H1 (cell line): ENCODE data around the gene MRTFA. TPM values are rescaled to one million over a fixed set of nuclear protein-coding genes. Genes with fewer than 3 reads are reported as not detected.

ENCODE experiments used
- CTCF ChIA-PET: fragments of 300-600 bp; sonication (Branson Sonifier 250); formaldehyde crosslinking; loops from one replicate; lab custom pipeline; 2021; ENCODE audit not compliant: partially characterized antibody; lab: Charles Lee
- POLR2A ChIA-PET: fragments of 300-600 bp; sonication (Branson Sonifier 250); formaldehyde crosslinking; loops from one replicate; lab custom pipeline; 2021; ENCODE audit warnings: inconsistent platforms; ENCODE audit not compliant: partially characterized antibody; lab: Charles Lee
- DNase-seq, 2 experiments: peaks; one replicate each; pipeline versions ENCODE4 v3.0.0 to v3.0.0-alpha.2; 2010 to 2022; ENCODE audit warnings: low spot score in 2 of 2, low read depth in 1 of 2, mixed read lengths in 1 of 2
- FAIRE-seq: peaks from 2 replicates; lab custom pipeline; 2011; peaks lifted over from hg19 to GRCh38; lab: Jason Lieb, UNC
- H2AFZ ChIP-seq: 2 replicates; pipeline ENCODE4 v1.8.1; 2012; ENCODE audit warnings: low read length, inconsistent platforms
- H2AK5ac ChIP-seq: 2 replicates; pipeline ENCODE4 v1.6.1; 2013; ENCODE audit warnings: low read depth, low read length
- H2BK120ac ChIP-seq: replicated peaks from 2 replicates; pipeline ENCODE3; 2013; ENCODE audit warnings: low read depth, low read length, inconsistent platforms
- H2BK12ac ChIP-seq: 2 replicates; pipeline ENCODE4 v1.6.1; 2013; ENCODE audit warnings: low read depth, low read length
- H2BK15ac ChIP-seq: 2 replicates; pipeline ENCODE4 v1.6.1; 2013; ENCODE audit warnings: low read length
- H2BK20ac ChIP-seq: 2 replicates; pipeline ENCODE4 v1.6.1; 2013; ENCODE audit warnings: low read length
- H2BK5ac ChIP-seq: 2 replicates; pipeline ENCODE4 v1.6.1; 2013; ENCODE audit warnings: low read depth, low read length
- H3K14ac ChIP-seq: 2 replicates; pipeline ENCODE4 v1.6.1; 2013; ENCODE audit warnings: inconsistent platforms; ENCODE audit not compliant: insufficient read length
- H3K18ac ChIP-seq: 2 replicates; pipeline ENCODE4 v1.6.1; 2013; ENCODE audit warnings: low read length; ENCODE audit errors: extremely low read depth
- H3K23ac ChIP-seq: 2 replicates; pipeline ENCODE4 v1.6.1; 2013; ENCODE audit warnings: inconsistent platforms; ENCODE audit not compliant: insufficient read length
- H3K23me2 ChIP-seq: 2 replicates; pipeline ENCODE4 v1.6.1; 2013; ENCODE audit warnings: low read depth, low read length
- H3K27ac ChIP-seq: 2 replicates; pipeline ENCODE4 v1.6.1; 2011; ENCODE audit warnings: low read depth, low read length, inconsistent platforms
- H3K27me3 ChIP-seq, 4 experiments: replicated peaks in 1 of 4; 1 replicate in 1 of 4; 2 replicates in 3 of 4; pipeline versions ENCODE4 v1.6.1 to v1.8.1; 2011 to 2013; ENCODE audit warnings: low read length in 3 of 4, mild to moderate bottlenecking in 3 of 4, inconsistent platforms in 2 of 4, mixed read lengths in 2 of 4, moderate library complexity in 1 of 4; ENCODE audit not compliant: control insufficient read depth in 3 of 4, insufficient read depth in 3 of 4; ENCODE audit errors: extremely low read depth in 1 of 4
- H3K36me3 ChIP-seq, 4 experiments: 2 replicates each; pipeline versions ENCODE4 v1.6.1 to v1.8.1; 2011 to 2013; ENCODE audit warnings: mild to moderate bottlenecking in 4 of 4, low read length in 3 of 4, moderate library complexity in 2 of 4, control low read depth in 1 of 4, inconsistent platforms in 1 of 4; ENCODE audit not compliant: insufficient read depth in 4 of 4, control insufficient read depth in 2 of 4
- H3K4ac ChIP-seq: replicated peaks from 2 replicates; pipeline ENCODE3; 2013; ENCODE audit warnings: low read length, low read depth, mixed read lengths, inconsistent platforms; ENCODE audit not compliant: insufficient read length
- H3K4me1 ChIP-seq, 4 experiments: replicated peaks in 1 of 4; 1 replicate in 1 of 4; 2 replicates in 3 of 4; pipeline versions ENCODE4 v1.6.1 to v1.8.1; 2011 to 2013; ENCODE audit warnings: low read length in 3 of 4, inconsistent platforms in 2 of 4, mixed read lengths in 1 of 4; ENCODE audit not compliant: insufficient read depth in 4 of 4, control insufficient read depth in 3 of 4
- H3K4me2 ChIP-seq, 2 experiments: 2 replicates each; pipeline versions ENCODE4 v1.6.1 to v1.8.1; 2011 to 2013; ENCODE audit warnings: low read depth in 2 of 2, low read length in 2 of 2, control low read depth in 1 of 2, inconsistent platforms in 1 of 2, mild to moderate bottlenecking in 1 of 2; ENCODE audit not compliant: insufficient read depth in 1 of 2
- H3K4me3 ChIP-seq, 4 experiments: fragments of 200-600, 300-600 bp in 1 of 4; sonication (generic), shearing (Covaris generic), sonication (Bioruptor Twin) in 1 of 4; 2 replicates each; pipeline versions ENCODE4 v1.5.1 to v1.8.1; 2011 to 2016; ENCODE audit warnings: low read length in 4 of 4, low read depth in 3 of 4, control low read depth in 2 of 4, inconsistent platforms in 2 of 4, mild to moderate bottlenecking in 2 of 4, mixed read lengths in 1 of 4, moderate library complexity in 1 of 4; ENCODE audit not compliant: insufficient read depth in 2 of 4; ENCODE audit errors: extremely low read depth in 1 of 4
- H3K56ac ChIP-seq: replicated peaks from 2 replicates; pipeline ENCODE3; 2013; ENCODE audit warnings: low read depth, mild to moderate bottlenecking, mixed read lengths, low read length, inconsistent platforms; ENCODE audit not compliant: insufficient read length
- H3K79me1 ChIP-seq: 2 replicates; pipeline ENCODE4 v1.6.1; 2013; ENCODE audit warnings: low read depth, low read length, control low read depth
- H3K79me2 ChIP-seq, 2 experiments: 2 replicates each; pipeline versions ENCODE4 v1.6.1 to v1.8.1; 2012 to 2013; ENCODE audit warnings: low read length in 2 of 2, mild to moderate bottlenecking in 2 of 2, inconsistent platforms in 1 of 2; ENCODE audit not compliant: insufficient read depth in 2 of 2, control insufficient read depth in 1 of 2
- H3K9ac ChIP-seq, 4 experiments: replicated peaks in 1 of 4; 1 replicate in 1 of 4; 2 replicates in 3 of 4; pipeline versions ENCODE4 v1.6.1 to v1.8.1; 2011 to 2013; ENCODE audit warnings: low read depth in 3 of 4, low read length in 3 of 4, control low read depth in 2 of 4, mild to moderate bottlenecking in 2 of 4, moderate library complexity in 2 of 4, inconsistent platforms in 1 of 4; ENCODE audit errors: extremely low read depth in 1 of 4
- H3K9me3 ChIP-seq, 2 experiments: 2 replicates each; pipeline versions ENCODE4 v1.6.1 to v1.8.1; 2012 to 2013; ENCODE audit warnings: mild to moderate bottlenecking in 2 of 2, moderate library complexity in 2 of 2, control low read depth in 1 of 2, inconsistent platforms in 1 of 2, low read depth in 1 of 2, low read length in 1 of 2, mixed read lengths in 1 of 2; ENCODE audit not compliant: insufficient read depth in 2 of 2
- H4K20me1 ChIP-seq, 2 experiments: replicated peaks in 1 of 2; 2 replicates each; pipeline versions ENCODE3 to v1.8.1; 2011 to 2013; ENCODE audit warnings: inconsistent platforms in 2 of 2, low read length in 2 of 2, mild to moderate bottlenecking in 1 of 2; ENCODE audit not compliant: insufficient read depth in 2 of 2, control insufficient read depth in 1 of 2
- H4K5ac ChIP-seq: 2 replicates; pipeline ENCODE4 v1.6.1; 2013; ENCODE audit warnings: low read length, low read depth, mixed read lengths, inconsistent platforms; ENCODE audit not compliant: insufficient read length
- H4K8ac ChIP-seq: 2 replicates; pipeline ENCODE4 v1.8.0; 2013; ENCODE audit warnings: mild to moderate bottlenecking, moderate library complexity, low read length, inconsistent platforms; ENCODE audit not compliant: insufficient read depth; ENCODE audit errors: extremely low read depth
- H4K91ac ChIP-seq: replicated peaks from 2 replicates; pipeline ENCODE3; 2013; ENCODE audit warnings: low read length, mixed read lengths, inconsistent platforms; ENCODE audit not compliant: insufficient read length
- EZH2 ChIP-seq: fragments of 200-600 bp; sonication (generic); IDR thresholded peaks from 2 replicates; pipeline ENCODE4 v1.7.1; 2012; ENCODE audit warnings: low read depth, mild to moderate bottlenecking, moderate library complexity, low read length, inconsistent platforms; ENCODE audit not compliant: severe bottlenecking
- HDAC6 ChIP-seq: IDR thresholded peaks from one replicate; pipeline ENCODE4 v1.7.1; 2012; ENCODE audit warnings: low read depth, mild to moderate bottlenecking, inconsistent platforms, low read length, moderate library complexity
- TAF7 ChIP-seq: optimal IDR thresholded peaks from 2 replicates; pipeline ENCODE3; 2011; ENCODE audit warnings: low read depth, mild to moderate bottlenecking, inconsistent platforms, low read length, moderate library complexity, borderline replicate concordance
- WGBS, 2 experiments: shearing (Covaris generic) in 1 of 2; methylation state at CpG; one replicate each; pipeline versions ENCODE4 v1.1.6 to v1.1.7; 2013 to 2015; ENCODE audit warnings: low lambda C conversion rate in 2 of 2, mixed read lengths in 2 of 2, inconsistent platforms in 1 of 2, low coverage in 1 of 2, missing lambda C conversion rate in 1 of 2; ENCODE audit not compliant: insufficient replicate concordance in 2 of 2, insufficient coverage in 1 of 2, insufficient read length in 1 of 2; ENCODE audit errors: extremely low coverage in 1 of 2, missing lambda C conversion rate in 1 of 2; 5-methylcytosine and 5-hydroxymethylcytosine counted together
- polyA plus RNA-seq, 7 experiments: library from polyadenylated mRNA; depleted of rRNA in 3 of 7; stranded (reverse) in 5 of 7; unstranded in 2 of 7; fragments of >200 nt in 5 of 7; fragments of 200-250 nt in 2 of 7; gene quantifications; 1 replicate in 5 of 7; 2 replicates in 1 of 7; 4 replicates in 1 of 7; pipeline versions ENCODE4 v1.2.1 to v1.2.3, GENCODE V29; 2011 to 2013; ENCODE audit warnings: missing spikeins in 2 of 7, mixed read lengths in 2 of 7
- total RNA-seq: library from RNA; stranded (reverse); fragmentation: NEBNext Ultra II Directional; extraction: Animal tissue kit (Norgen Biotek cat#: 25700); gene quantifications from 2 replicates; pipeline ENCODE4 v1.2.1, GENCODE V29; 2021

Gene MRTFA
- total and polyA plus RNA-seq, 2 of the 8 experiments (the other 6 are each of a cell fraction or from before 2014, with no cell fraction given), result 5.4 to 37.9 TPM

DNA sequence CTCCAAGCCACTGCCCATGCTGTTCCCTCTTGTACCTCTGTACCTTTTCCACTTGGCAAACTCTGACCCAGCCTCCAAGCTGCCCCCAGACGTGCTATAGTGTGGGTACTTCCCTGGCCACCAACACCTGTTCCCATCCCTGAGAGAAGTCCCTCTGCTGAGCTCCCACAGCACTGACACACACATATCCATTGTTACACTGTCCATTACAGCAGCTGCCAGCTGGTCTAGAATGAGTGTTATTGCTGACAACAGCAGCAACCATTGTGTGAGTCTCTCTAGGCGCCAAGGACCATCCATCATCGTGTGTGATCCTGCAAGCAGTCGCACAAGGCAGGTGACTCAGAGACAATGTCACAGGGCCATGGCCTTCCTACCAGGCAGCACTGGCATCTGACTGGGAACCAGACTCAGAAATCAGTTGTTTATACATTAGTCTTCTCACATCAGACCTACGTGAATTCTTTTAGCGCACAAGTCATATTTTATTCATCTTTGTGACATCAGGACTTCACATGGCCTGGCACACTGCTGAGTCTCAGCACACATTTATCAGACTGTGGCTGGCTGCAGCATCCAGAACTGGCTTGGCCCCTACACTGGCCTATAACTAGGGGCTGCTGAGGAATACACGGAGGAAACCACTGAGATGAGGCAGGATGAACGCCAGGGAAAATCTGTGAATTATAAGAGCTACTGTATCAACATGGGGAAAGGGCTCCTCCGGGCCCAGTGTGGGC is 209.8 kb downstream of the MRTFA start:
- ChIA-PET CTCF (interaction anchor here (0.5 to 5.3 kb wide), 6 partner anchors 10 to 275 kb away, joined by 3 to 57 read pairs (median 4); no protein-coding TSS in a partner anchor), POLR2A (interaction anchor here (1.9 to 2.9 kb wide), 2 partner anchors 9 to 11 kb away, joined by 6 to 8 read pairs; no protein-coding TSS in a partner anchor)
- Histone ChIP-seq H3K79me2 (no peaks in the 10 kb centered on the region), H3K79me1 (no peaks in the 10 kb centered on the region; the same call in 1 of the 2 replicates), H4K5ac (no peak overlapping the region), H2BK120ac (no peak overlapping the region), H3K27ac (no peak overlapping the region), H3K18ac (no peak overlapping the region), H3K23ac (no peak overlapping the region), H2AK5ac (no peak overlapping the region), H2BK5ac (no peak overlapping the region), H2BK15ac (no peak overlapping the region), H3K23me2 (no peaks in the 10 kb centered on the region), H3K27me3 (no peaks in the 10 kb centered on the region), H4K20me1 (peaks cover 0 to 3% of the 10 kb centered on the region in 2 experiments), H2AFZ (no peak overlapping the region), H2BK12ac (no peak overlapping the region), H3K14ac (no peak overlapping the region), H4K91ac (no peak overlapping the region), H3K4me1 (no peaks in the 10 kb centered on the region), H2BK20ac (no peak overlapping the region), H3K36me3 (peaks cover 0 to 24% (median 6%) of the 10 kb centered on the region in 4 experiments; a peak in 7 of 8 replicates), H3K56ac (no peak overlapping the region), H4K8ac (no peak overlapping the region; the same call in 1 of the 2 replicates), H3K9me3 (no peaks in the 10 kb centered on the region), H3K4ac (no peak overlapping the region), H3K9ac (no peak overlapping the region), H3K4me2 (no peak overlapping the region), H3K4me3 (no peak overlapping the region)
- DNase-seq, result no peak
- FAIRE-seq, result no peak
- WGBS, 2 experiments, result 94% methylated on average over 9 of the region's 9 CpGs; no CpG with 5 or more reads in 1 of the 2 experiments
- TF ChIP-seq TAF7 (no peak), HDAC6 (no peak), EZH2 (no peak)
